A549 (cell line): ENCODE results near the gene GBE1. TPM values are rescaled to one million over a fixed set of nuclear protein-coding genes. Genes with fewer than 3 reads are reported as not detected.

Source experiments
- ATAC-seq, 2 experiments: fragments of 200-7000 bp in 1 of 2; fragments of >200 bp in 1 of 2; cut with Nextera tagmentation in 1 of 2; cut with Tn5 transposase in 1 of 2; 3 replicates each; pipeline versions ENCODE4 v1.8.0 to v1.9.1; 2018 to 2020; ENCODE audit warnings: mild to moderate bottlenecking in 1 of 2, moderate library complexity in 1 of 2
- CTCF ChIA-PET: fragments of 300-600 bp; sonication (Branson Sonifier 250); formaldehyde crosslinking; extraction: SDS; loops from one replicate; lab custom pipeline; 2021; ENCODE audit warnings: antibody characterized with exemption, inconsistent platforms; lab: Yijun Ruan, JAX
- POLR2A ChIA-PET: fragments of 350-600 bp; formaldehyde crosslinking; extraction: SDS; loops from one replicate; lab custom pipeline; 2021; ENCODE audit warnings: antibody characterized with exemption, inconsistent platforms; lab: Yijun Ruan, JAX
- DNase-seq, 2 experiments: peaks; one replicate each; pipeline versions ENCODE4 v3.0.0 to v3.0.0-alpha.2; 2011 to 2016; ENCODE audit warnings: low read depth in 1 of 2, low spot score in 1 of 2
- FAIRE-seq: peaks from 2 replicates; lab custom pipeline; 2011; peaks lifted over from hg19 to GRCh38; lab: Jason Lieb, UNC
- H3K27ac ChIP-seq, 2 experiments: fragments of >200 bp; sonication (Bioruptor Twin); formaldehyde crosslinking; 3 replicates each; pipeline ENCODE4 v1.5.1; 2016 to 2017
- H3K4me1 ChIP-seq: fragments of >200 bp; sonication (Bioruptor Twin); formaldehyde crosslinking; 3 replicates; pipeline ENCODE4 v1.6.1; 2016
- H3K4me2 ChIP-seq: fragments of >200 bp; sonication (Bioruptor Twin); formaldehyde crosslinking; 3 replicates; pipeline ENCODE4 v1.6.1; 2016
- H3K4me3 ChIP-seq: fragments of >200 bp; sonication (Bioruptor Twin); formaldehyde crosslinking; 3 replicates; pipeline ENCODE4 v1.5.1; 2016
- H3K9me3 ChIP-seq: fragments of >200 bp; sonication (Bioruptor Twin); formaldehyde crosslinking; 3 replicates; pipeline ENCODE4 v1.6.1; 2016
- EHF ChIP-seq: fragments of 250-450 bp; sonication (Bioruptor Pico); IDR thresholded peaks from 2 replicates; pipeline ENCODE4 v1.5.0; 2020; ENCODE audit warnings: mild to moderate bottlenecking
- FOSL2 ChIP-seq, 2 experiments: fragments of 450-650 bp in 1 of 2; fragments of >200 bp in 1 of 2; sonication (Bioruptor Twin) in 1 of 2; formaldehyde crosslinking; IDR thresholded peaks; 2 replicates each; pipeline versions ENCODE4 v1.5.0 to v1.6.1; 2016 to 2020; ENCODE audit warnings: mild to moderate bottlenecking in 1 of 2, moderate library complexity in 1 of 2
- HEYL ChIP-seq: fragments of 250-450 bp; sonication (Bioruptor Pico); IDR thresholded peaks from 2 replicates; pipeline ENCODE4 v1.8.0; 2021; ENCODE audit warnings: mild to moderate bottlenecking, moderate library complexity
- HOXB5 ChIP-seq: fragments of 250-450 bp; sonication (Bioruptor Pico); IDR thresholded peaks from 2 replicates; pipeline ENCODE4 v1.5.0; 2020; ENCODE audit warnings: mild to moderate bottlenecking, moderate library complexity
- JUNB ChIP-seq: fragments of >200 bp; sonication (Bioruptor Twin); formaldehyde crosslinking; IDR thresholded peaks from 2 replicates; pipeline ENCODE4 v1.6.1; 2016
- KDM1A ChIP-seq: fragments of 200-600 bp; sonication (generic); IDR thresholded peaks from 2 replicates; pipeline ENCODE4 v1.6.1; 2016; ENCODE audit warnings: low read depth, mild to moderate bottlenecking
- KDM5A ChIP-seq: fragments of 200-600 bp; sonication (generic); IDR thresholded peaks from 2 replicates; pipeline ENCODE4 v1.6.1; 2016; ENCODE audit warnings: antibody characterized with exemption, mild to moderate bottlenecking
- NR3C1 ChIP-seq: fragments of >200 bp; sonication (Bioruptor Twin); formaldehyde crosslinking; IDR thresholded peaks from 3 replicates; pipeline ENCODE4 v1.6.1; 2017
- PHF8 ChIP-seq: fragments of 200-600 bp; sonication (generic); IDR thresholded peaks from 2 replicates; pipeline ENCODE4 v1.6.1; 2016; ENCODE audit warnings: low read depth, mild to moderate bottlenecking, antibody characterized with exemption, moderate library complexity, borderline replicate concordance
- POLR2AphosphoS2 ChIP-seq: conservative IDR thresholded peaks from 2 replicates; pipeline ENCODE4 v1.6.1; 2012; ENCODE audit warnings: low read length, improper control_type of control experiment, inconsistent platforms
- RCOR1 ChIP-seq: fragments of 150-350 bp; IDR thresholded peaks from 2 replicates; pipeline ENCODE4 v1.6.1; 2014; ENCODE audit warnings: antibody characterized with exemption, low read length, low read depth
- ZSCAN20 ChIP-seq: fragments of 250-450 bp; sonication (Bioruptor Pico); IDR thresholded peaks from 2 replicates; pipeline ENCODE4 v1.8.0; 2022; ENCODE audit warnings: mild to moderate bottlenecking, moderate library complexity
- WGBS: methylation state at CpG from one replicate; pipeline ENCODE4 v1.1.6; 2017; ENCODE audit errors: missing lambda C conversion rate; 5-methylcytosine and 5-hydroxymethylcytosine counted together
- polyA plus RNA-seq, 4 experiments: library from polyadenylated mRNA; depleted of rRNA in 3 of 4; stranded (reverse); fragments of >200 nt; fragmentation: RNase III in 1 of 4; extraction: RNeasy Plus Mini Kit Qiagen cat#74134 plus additional on column Dnase treatment in 1 of 4; gene quantifications; 2 replicates in 3 of 4; 3 replicates in 1 of 4; pipeline ENCODE4 v1.2.3, GENCODE V29; 2011 to 2017
- TF ChIP-seq, protein P1 (sequence below): fragments of >200 bp; sonication (Bioruptor Twin); formaldehyde crosslinking; IDR thresholded peaks from 2 replicates; pipeline ENCODE4 v1.6.1; 2016
- TF ChIP-seq, protein P2 (sequence below): IDR thresholded peaks from 2 replicates; pipeline ENCODE4 v1.6.1; 2012; ENCODE audit warnings: low read depth, borderline replicate concordance
- TF ChIP-seq, protein P3 (sequence below): fragments of 450-650 bp; IDR thresholded peaks from 2 replicates; pipeline ENCODE4 v1.6.1; 2014; ENCODE audit warnings: antibody characterized with exemption
- TF ChIP-seq, protein P4 (sequence below): fragments of 150-350 bp; IDR thresholded peaks from 2 replicates; pipeline ENCODE4 v1.6.1; 2014; ENCODE audit warnings: low read depth, mild to moderate bottlenecking, low read length
- TF ChIP-seq, protein P5 (sequence below): fragments of 250-450 bp; sonication (Bioruptor Pico); IDR thresholded peaks from 2 replicates; pipeline ENCODE4 v1.5.0; 2021; ENCODE audit warnings: mild to moderate bottlenecking, moderate library complexity, borderline replicate concordance

Gene GBE1
- polyA plus RNA-seq, 2 of the 4 experiments (the other 2 are of a cell fraction), result 39.5 to 55.0 TPM

DNA sequence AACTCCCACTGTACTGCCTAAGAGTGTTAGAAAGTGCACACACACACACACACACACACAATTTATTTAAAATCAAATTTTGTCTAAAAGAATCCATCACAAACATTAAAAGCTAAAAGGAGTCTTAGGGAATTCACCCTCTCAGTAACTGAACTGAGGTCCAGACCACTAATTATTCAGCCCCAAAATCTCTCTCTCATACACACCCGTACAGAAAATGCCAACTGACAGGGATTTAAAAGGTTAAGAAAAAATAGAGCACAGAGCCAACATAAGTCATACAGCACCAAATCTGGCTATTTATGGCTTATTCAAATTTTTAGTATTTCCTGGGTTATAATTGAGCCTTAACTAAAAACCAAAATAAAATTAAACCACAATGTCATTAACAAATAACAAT, 20.7 kb downstream of the GBE1 start:
- CTCF ChIA-PET, result no interaction called here
- peak overlapping the region; percentile 70 to 92 for H3K27ac ChIP-seq
- no peak for ATAC-seq
- WGBS, result 49% methylated on average over 1 of the region's 1 CpG
- TF ChIP-seq JUNB (no peak), HEYL (CRISPR knock-in tag) (no peak), PHF8 (no peak), KDM5A (no peak), RCOR1 (no peak), EHF (CRISPR knock-in tag) (no peak), ZSCAN20 (CRISPR knock-in tag) (no peak), NR3C1 (no peak), HOXB5 (CRISPR knock-in tag) (no peak)
- TF ChIP-seq, protein P1, sequence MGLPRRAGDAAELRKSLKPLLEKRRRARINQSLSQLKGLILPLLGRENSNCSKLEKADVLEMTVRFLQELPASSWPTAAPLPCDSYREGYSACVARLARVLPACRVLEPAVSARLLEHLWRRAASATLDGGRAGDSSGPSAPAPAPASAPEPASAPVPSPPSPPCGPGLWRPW, result no peak
- TF ChIP-seq, protein P2, sequence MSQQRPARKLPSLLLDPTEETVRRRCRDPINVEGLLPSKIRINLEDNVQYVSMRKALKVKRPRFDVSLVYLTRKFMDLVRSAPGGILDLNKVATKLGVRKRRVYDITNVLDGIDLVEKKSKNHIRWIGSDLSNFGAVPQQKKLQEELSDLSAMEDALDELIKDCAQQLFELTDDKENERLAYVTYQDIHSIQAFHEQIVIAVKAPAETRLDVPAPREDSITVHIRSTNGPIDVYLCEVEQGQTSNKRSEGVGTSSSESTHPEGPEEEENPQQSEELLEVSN, result no peak
- no peak for FAIRE-seq
- no peak for DNase-seq
- H3K4me2 ChIP-seq, result peak overlapping the region; percentile 94
- peaks cover 54% of the 10 kb centered on the region for H3K4me1 ChIP-seq
- no peak overlapping the region for H3K4me3 ChIP-seq
- no peaks in the 10 kb centered on the region for H3K9me3 ChIP-seq
- POLR2A ChIA-PET, result no interaction called here

DNA sequence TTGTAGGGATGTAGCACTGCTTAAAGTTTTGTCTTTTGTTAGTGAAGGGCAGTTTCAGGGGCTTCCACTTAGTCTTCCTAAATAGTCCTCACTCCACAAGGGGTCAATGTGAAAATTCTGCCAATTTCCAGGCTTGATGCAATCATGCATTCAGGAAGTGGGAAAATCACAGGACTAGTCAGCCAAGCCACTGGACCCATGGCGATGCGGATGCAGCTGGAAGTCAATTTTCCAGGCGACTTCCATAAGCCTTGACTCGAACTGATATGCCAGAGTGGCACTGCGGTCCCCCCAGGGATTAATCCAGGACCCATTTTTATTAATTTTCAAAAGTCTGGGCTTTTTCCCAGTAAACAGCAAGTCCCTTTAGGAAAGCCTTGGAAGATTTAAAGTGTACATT, 26.1 kb downstream of the GBE1 start:
- WGBS, result 91% methylated on average over 5 of the region's 5 CpGs
- POLR2A ChIA-PET, result no interaction called here
- DNase-seq (no peak), ATAC-seq (no peak), FAIRE-seq (no peak)
- H3K4me1 ChIP-seq, result peaks cover 20% of the 10 kb centered on the region
- CTCF ChIA-PET, result interaction anchor here (0.5 to 1.4 kb wide), 2 partner anchors 69 to 245 kb away, joined by 3 to 4 read pairs; no protein-coding TSS in a partner anchor
- H3K27ac ChIP-seq, result peak overlapping the region in 1 of 2 experiments; percentile 22; a peak in 3 of 6 replicates
- no peaks in the 10 kb centered on the region for H3K9me3 ChIP-seq
- no peak for TF ChIP-seq POLR2AphosphoS2
- TF ChIP-seq, protein P3, sequence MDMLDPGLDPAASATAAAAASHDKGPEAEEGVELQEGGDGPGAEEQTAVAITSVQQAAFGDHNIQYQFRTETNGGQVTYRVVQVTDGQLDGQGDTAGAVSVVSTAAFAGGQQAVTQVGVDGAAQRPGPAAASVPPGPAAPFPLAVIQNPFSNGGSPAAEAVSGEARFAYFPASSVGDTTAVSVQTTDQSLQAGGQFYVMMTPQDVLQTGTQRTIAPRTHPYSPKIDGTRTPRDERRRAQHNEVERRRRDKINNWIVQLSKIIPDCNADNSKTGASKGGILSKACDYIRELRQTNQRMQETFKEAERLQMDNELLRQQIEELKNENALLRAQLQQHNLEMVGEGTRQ, result no peak
- TF ChIP-seq, protein P4, sequence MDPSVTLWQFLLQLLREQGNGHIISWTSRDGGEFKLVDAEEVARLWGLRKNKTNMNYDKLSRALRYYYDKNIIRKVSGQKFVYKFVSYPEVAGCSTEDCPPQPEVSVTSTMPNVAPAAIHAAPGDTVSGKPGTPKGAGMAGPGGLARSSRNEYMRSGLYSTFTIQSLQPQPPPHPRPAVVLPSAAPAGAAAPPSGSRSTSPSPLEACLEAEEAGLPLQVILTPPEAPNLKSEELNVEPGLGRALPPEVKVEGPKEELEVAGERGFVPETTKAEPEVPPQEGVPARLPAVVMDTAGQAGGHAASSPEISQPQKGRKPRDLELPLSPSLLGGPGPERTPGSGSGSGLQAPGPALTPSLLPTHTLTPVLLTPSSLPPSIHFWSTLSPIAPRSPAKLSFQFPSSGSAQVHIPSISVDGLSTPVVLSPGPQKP, result no peak
- TF ChIP-seq, protein P5, sequence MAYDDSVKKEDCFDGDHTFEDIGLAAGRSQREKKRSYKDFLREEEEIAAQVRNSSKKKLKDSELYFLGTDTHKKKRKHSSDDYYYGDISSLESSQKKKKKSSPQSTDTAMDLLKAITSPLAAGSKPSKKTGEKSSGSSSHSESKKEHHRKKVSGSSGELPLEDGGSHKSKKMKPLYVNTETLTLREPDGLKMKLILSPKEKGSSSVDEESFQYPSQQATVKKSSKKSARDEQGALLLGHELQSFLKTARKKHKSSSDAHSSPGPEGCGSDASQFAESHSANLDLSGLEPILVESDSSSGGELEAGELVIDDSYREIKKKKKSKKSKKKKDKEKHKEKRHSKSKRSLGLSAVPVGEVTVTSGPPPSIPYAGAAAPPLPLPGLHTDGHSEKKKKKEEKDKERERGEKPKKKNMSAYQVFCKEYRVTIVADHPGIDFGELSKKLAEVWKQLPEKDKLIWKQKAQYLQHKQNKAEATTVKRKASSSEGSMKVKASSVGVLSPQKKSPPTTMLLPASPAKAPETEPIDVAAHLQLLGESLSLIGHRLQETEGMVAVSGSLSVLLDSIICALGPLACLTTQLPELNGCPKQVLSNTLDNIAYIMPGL (CRISPR knock-in tag), result no peak
- no peak overlapping the region for H3K4me3 ChIP-seq
- peak overlapping the region; percentile 12; the same call in 2 of the 3 replicates for H3K4me2 ChIP-seq

DNA sequence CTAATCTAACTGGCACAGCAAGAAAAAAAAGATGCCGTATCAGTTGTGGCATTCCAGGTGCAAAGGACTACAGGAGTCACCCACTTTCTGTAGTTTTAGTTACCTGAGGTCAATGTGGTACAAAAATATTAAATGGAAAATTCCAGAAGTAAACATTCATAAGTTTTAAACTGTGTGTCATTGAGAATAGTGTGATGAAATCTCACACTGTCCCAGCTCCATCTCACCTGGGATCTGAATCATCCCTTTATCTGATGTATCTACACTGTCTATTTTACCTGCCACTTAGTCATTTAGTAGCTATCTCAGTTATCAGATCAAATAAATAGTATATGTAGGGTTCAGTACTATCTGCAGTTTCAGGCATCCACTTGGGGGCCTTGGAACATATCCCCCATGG, 26.7 kb downstream of the GBE1 start:
- peak; percentile 73 for FAIRE-seq
- CTCF ChIA-PET, result interaction anchor here (0.5 to 1.4 kb wide), 3 partner anchors 68 to 244 kb away, joined by 3 to 4 read pairs (median 3); no protein-coding TSS in a partner anchor
- peak overlapping the region; percentile 11 to 53; a peak in 4 of 6 replicates for H3K27ac ChIP-seq

More for the DNA sequence above, 26.7 kb downstream of the GBE1 start:
- TF ChIP-seq KDM1A, result no peak
- TF ChIP-seq FOSL2 (IDR thresholded peaks at IDR 0.05), result no peak
- peak; percentile 9; the same call in 1 of the 2 replicates for TF ChIP-seq FOSL2 (CRISPR knock-in tag; IDR thresholded peaks at IDR 0.05)
- TF ChIP-seq JUNB, result peak; percentile 23; the same call in 1 of the 2 replicates
- DNase-seq, result no peak
- H3K4me1 ChIP-seq, result peaks cover 18% of the 10 kb centered on the region
- POLR2A ChIA-PET, result no interaction called here
- 89% methylated on average over 1 of the region's 1 CpG for WGBS
- no peaks in the 10 kb centered on the region for H3K9me3 ChIP-seq
- H3K4me2 ChIP-seq, result peak overlapping the region; percentile 12
- ATAC-seq, result peak; percentile 42 to 53; a peak in 3 of 6 replicates
- no peak overlapping the region for H3K4me3 ChIP-seq
